ENCODE data around the gene POLD3.
"Not testable (repeated sequence)": the region's sequence is repeated elsewhere in the genome, so short reads cannot be mapped to it uniquely, and the experiment has no call there.

POLD3 gene

GRCh38 chr11:74637700-74638099 lies 45.3 kb downstream of the POLD3 start:
- no peak for DNase-seq (ENCODE audit: low spot score)

- DNase-seq (ENCODE audit: low spot score): no peak
Measured at GRCh38 chr11:74638869-74639268, 46.5 kb downstream of the POLD3 start.

GRCh38 chr11:74639533-74639932 lies 47.2 kb downstream of the POLD3 start:
- DNase-seq (ENCODE audit: low spot score): no peak

GRCh38 chr11:74641289-74641688 lies 48.9 kb downstream of the POLD3 start:
- no peak for DNase-seq (ENCODE audit: low spot score)

GRCh38 chr11:74641905-74642304 lies 49.5 kb downstream of the POLD3 start:
- DNase-seq (ENCODE audit: low spot score): no peak

- DNase-seq (ENCODE audit: low spot score): no peak
Measured at GRCh38 chr11:74642912-74643311, 50.5 kb downstream of the POLD3 start.

GRCh38 chr11:74644081-74644480 lies 51.7 kb downstream of the POLD3 start:
- DNase-seq (ENCODE audit: low spot score): no peak

GRCh38 chr11:74646215-74646614 lies 53.8 kb downstream of the POLD3 start:
- DNase-seq (ENCODE audit: low spot score): no peak

- DNase-seq (ENCODE audit: low spot score): no peak
Measured at GRCh38 chr11:74646954-74647353, 54.6 kb downstream of the POLD3 start.

- no peak for DNase-seq (ENCODE audit: low spot score)
Measured at GRCh38 chr11:74647404-74647803, 55.0 kb downstream of the POLD3 start.

GRCh38 chr11:74647831-74648230 lies 55.4 kb downstream of the POLD3 start:
- DNase-seq (ENCODE audit: low spot score): no peak

GRCh38 chr11:74648894-74649293 lies 56.5 kb downstream of the POLD3 start:
- no peak for DNase-seq (ENCODE audit: low spot score)

- DNase-seq (ENCODE audit: low spot score): no peak
Measured at GRCh38 chr11:74650498-74650897, 58.1 kb downstream of the POLD3 start.

GRCh38 chr11:74654976-74655375 lies 62.6 kb downstream of the POLD3 start:
- DNase-seq (ENCODE audit: low spot score): no peak

- not testable (repeated sequence) for DNase-seq (ENCODE audit: low spot score)
Measured at GRCh38 chr11:74659124-74659523, 66.7 kb downstream of the POLD3 start.

GRCh38 chr11:74662487-74663103 lies 70.2 kb downstream of the POLD3 start:
- no peak for DNase-seq (ENCODE audit: low spot score)

- no peak for DNase-seq (ENCODE audit: low spot score)
Measured at GRCh38 chr11:74663315-74663714, 70.9 kb downstream of the POLD3 start.

- DNase-seq (ENCODE audit: low spot score): no peak
Measured at GRCh38 chr11:74669211-74670160, 77.1 kb downstream of the POLD3 start.

- no peak for DNase-seq (ENCODE audit: low spot score)
Measured at GRCh38 chr11:74670171-74670570, 77.8 kb downstream of the POLD3 start.

- no peak for DNase-seq (ENCODE audit: low spot score)
Measured at GRCh38 chr11:74671520-74672196, 79.3 kb downstream of the POLD3 start.

GRCh38 chr11:74672332-74672955 lies 80.1 kb downstream of the POLD3 start:
- DNase-seq (ENCODE audit: low spot score): no peak

GRCh38 chr11:74672956-74673692 lies 80.7 kb downstream of the POLD3 start:
- no peak for DNase-seq (ENCODE audit: low spot score)

Measured in CD4-positive, alpha-beta T cell treated with Interleukin-6 at 100 ng/mL for 8 hours (primary cell).